Measurements from ENCODE around the gene CCL7.

The CCL7 gene

DNA sequence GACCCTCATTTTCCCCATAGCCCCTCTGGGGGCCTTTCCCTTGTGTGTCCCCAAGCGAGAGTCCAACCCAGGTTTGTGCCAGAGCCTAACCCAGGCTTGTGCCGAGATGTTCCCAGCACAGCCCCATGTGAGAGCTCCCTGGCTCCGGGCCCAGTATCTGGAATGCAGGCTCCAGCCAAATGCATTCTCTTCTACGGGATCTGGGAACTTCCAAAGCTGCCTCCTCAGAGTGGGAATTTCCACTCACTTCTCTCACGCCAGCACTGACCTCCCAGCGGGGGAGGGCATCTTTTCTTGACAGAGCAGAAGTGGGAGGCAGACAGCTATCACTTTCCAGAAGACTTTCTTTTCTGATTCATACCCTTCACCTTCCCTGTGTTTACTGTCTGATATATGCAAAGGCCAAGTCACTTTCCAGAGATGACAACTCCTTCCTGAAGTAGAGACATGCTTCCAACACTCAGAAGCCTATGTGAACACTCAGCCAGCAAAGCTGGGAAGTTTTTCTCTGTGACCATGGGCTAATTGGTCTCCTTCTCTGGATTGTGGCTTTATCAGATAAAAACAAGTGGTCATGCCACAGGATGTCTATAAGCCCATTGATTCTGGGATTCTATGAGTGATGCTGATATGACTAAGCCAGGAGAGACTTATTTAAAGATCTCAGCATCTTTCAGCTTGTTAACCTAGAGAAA, 17.4 kb upstream of the CCL7 start:
- peak; percentile 80 for DNase-seq (ENCODE audit: low read depth)
- no peak overlapping the region for H3K4me3 ChIP-seq (ENCODE audit: control insufficient read depth, low read depth, low read length)
- TF ChIP-seq, protein P1, sequence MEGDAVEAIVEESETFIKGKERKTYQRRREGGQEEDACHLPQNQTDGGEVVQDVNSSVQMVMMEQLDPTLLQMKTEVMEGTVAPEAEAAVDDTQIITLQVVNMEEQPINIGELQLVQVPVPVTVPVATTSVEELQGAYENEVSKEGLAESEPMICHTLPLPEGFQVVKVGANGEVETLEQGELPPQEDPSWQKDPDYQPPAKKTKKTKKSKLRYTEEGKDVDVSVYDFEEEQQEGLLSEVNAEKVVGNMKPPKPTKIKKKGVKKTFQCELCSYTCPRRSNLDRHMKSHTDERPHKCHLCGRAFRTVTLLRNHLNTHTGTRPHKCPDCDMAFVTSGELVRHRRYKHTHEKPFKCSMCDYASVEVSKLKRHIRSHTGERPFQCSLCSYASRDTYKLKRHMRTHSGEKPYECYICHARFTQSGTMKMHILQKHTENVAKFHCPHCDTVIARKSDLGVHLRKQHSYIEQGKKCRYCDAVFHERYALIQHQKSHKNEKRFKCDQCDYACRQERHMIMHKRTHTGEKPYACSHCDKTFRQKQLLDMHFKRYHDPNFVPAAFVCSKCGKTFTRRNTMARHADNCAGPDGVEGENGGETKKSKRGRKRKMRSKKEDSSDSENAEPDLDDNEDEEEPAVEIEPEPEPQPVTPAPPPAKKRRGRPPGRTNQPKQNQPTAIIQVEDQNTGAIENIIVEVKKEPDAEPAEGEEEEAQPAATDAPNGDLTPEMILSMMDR (IDR thresholded peaks at IDR 0.05; ENCODE audit: control insufficient read depth, insufficient read depth, low read depth, low read length, missing control alignments), result no peak

DNA sequence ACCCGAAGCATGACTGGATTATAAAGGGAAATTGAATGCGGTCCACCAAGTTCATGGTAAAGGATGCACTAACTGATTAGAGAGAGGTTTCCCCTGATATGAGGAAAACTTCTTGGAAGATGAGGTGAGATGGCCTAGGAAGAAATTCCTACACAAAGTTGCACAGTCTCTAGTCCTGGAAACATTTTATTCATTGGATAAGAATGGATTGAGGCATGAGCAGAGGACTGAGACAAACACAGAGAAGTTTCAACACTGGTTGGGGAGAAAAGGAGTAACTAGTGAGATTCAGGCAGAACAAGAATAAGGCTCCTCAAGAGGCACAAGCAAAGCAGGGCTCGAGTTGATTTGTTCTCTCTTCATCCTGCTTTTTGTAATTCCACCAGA, 16.9 kb upstream of the CCL7 start:
- TF ChIP-seq, protein P1 (IDR thresholded peaks at IDR 0.05; ENCODE audit: control insufficient read depth, insufficient read depth, low read depth, low read length, missing control alignments), result no peak
- no peak for DNase-seq (ENCODE audit: low read depth)
- no peak overlapping the region for H3K4me3 ChIP-seq (ENCODE audit: control insufficient read depth, low read depth, low read length)

DNA sequence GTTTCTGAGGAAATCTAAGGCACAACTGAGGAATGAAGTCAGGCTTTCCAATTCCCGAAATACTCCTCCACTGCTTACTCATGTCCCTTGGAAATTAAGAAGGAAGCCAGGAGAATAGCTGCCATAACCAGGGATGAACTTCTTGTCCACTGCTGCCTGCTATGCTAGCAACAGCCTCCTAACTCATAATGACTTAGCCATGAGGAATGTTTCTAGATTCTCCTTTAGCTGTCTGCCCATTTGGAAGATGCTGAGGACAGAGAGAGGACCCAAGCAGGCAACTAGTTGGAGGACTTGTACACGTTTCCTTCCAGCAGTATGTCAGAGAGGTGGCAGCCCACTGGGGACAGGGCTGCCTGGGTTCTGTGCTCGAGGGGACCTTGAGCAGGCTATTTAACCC, 15.9 kb upstream of the CCL7 start:
- TF ChIP-seq, protein P1 (IDR thresholded peaks at IDR 0.05; ENCODE audit: control insufficient read depth, insufficient read depth, low read depth, low read length, missing control alignments), result no peak
- H3K4me3 ChIP-seq (ENCODE audit: control insufficient read depth, low read depth, low read length), result no peak overlapping the region
- DNase-seq (ENCODE audit: low read depth), result peak; percentile 78

DNA sequence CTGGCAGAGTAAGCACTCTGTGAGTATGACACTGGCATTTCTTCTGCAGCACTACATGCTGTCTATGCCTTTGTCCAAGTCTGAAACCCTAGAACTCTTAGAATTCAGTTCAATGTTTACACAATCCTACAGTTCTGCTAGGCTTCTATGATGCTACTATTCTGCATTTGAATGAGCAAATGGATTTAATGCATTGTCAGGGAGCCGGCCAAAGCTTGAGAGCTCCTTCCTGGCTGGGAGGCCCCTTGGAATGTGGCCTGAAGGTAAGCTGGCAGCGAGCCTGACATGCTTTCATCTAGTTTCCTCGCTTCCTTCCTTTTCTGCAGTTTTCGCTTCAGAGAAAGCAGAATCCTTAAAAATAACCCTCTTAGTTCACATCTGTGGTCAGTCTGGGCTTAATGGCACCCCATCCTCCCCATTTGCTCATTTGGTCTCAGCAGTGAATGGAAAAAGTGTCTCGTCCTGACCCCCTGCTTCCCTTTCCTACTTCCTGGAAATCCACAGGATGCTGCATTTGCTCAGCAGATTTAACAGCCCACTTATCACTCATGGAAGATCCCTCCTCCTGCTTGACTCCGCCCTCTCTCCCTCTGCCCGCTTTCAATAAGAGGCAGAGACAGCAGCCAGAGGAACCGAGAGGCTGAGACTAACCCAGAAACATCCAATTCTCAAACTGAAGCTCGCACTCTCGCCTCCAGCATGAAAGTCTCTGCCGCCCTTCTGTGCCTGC, 15.2 kb upstream of the CCL7 start, which contains the start of gene CCL2:
TSS of gene CCL2 (plus strand) at position 635 of the 730 bp plus-strand sequence. CDS start at position 700, 65 bp downstream.
- no peak for DNase-seq (ENCODE audit: low read depth)
- peak within 1 kb of the TSS; percentile 56 for H3K4me3 ChIP-seq (ENCODE audit: control insufficient read depth, low read depth, low read length)
- TF ChIP-seq, protein P1 (IDR thresholded peaks at IDR 0.05; ENCODE audit: control insufficient read depth, insufficient read depth, low read depth, low read length, missing control alignments), result no peak

DNA sequence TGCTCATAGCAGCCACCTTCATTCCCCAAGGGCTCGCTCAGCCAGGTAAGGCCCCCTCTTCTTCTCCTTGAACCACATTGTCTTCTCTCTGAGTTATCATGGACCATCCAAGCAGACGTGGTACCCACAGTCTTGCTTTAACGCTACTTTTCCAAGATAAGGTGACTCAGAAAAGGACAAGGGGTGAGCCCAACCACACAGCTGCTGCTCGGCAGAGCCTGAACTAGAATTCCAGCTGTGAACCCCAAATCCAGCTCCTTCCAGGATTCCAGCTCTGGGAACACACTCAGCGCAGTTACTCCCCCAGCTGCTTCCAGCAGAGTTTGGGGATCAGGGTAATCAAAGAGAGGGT, 14.7 kb upstream of the CCL7 start:
- H3K4me3 ChIP-seq (ENCODE audit: control insufficient read depth, low read depth, low read length), result peak overlapping the region; percentile 56
- DNase-seq (ENCODE audit: low read depth), result no peak
- TF ChIP-seq, protein P1 (IDR thresholded peaks at IDR 0.05; ENCODE audit: control insufficient read depth, insufficient read depth, low read depth, low read length, missing control alignments), result no peak

DNA sequence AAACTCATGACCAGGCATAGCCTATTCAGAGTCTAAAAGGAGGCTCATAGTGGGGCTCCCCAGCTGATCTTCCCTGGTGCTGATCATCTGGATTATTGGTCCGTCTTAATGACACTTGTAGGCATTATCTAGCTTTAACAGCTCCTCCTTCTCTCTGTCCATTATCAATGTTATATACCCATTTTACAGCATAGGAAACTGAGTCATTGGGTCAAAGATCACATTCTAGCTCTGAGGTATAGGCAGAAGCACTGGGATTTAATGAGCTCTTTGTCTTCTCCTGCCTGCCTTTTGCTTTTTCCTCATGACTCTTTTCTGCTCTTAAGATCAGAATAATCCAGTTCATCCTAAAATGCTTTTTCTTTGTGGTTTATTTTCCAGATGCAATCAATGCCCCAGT, 14.2 kb upstream of the CCL7 start:
- TF ChIP-seq, protein P1 (IDR thresholded peaks at IDR 0.05; ENCODE audit: control insufficient read depth, insufficient read depth, low read depth, low read length, missing control alignments), result no peak
- DNase-seq (ENCODE audit: low read depth), result no peak
- H3K4me3 ChIP-seq (ENCODE audit: control insufficient read depth, low read depth, low read length), result peak overlapping the region; percentile 56
